ENCODE data around the gene HAPLN2.

HAPLN2 gene

DNA sequence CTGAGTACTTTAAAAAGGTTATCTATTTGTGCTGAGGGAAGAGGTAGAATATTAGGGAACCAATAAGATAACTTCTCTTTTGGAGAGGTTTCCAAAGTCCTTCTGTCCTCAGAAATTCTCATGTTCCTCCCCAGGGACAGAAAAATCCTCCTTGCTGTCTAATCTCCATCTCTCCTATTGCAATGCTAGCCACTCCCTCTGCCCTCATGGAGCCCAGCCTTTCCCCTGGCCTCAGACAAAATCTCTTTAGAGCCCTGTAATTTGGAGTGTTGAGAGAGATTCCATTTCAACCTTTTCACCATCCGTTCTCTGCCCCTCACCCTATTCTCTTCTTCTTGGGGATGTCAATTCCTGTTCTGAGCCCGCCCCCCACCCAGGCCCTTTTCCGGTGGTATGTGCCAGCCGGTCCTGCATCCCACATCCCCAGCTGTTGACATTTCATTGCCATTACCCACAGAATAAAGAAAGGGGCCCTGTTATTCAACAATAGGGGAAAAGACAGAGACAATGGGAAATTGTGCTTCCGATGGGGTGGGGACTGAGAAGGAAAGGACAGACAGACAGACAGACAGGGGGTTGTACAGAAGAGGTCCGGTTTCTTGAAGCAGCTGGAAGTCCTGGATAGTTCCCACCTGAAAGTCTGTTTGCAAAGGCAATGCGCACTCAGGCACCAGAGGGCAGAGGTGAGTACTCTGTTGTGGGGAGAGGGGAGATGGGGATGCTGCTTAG is at the start of gene HAPLN2:
TSS of gene HAPLN2 (plus strand) at position 563 of the 729 bp plus-strand sequence. CDS start 4,076 bp downstream, outside the sequence.
- Mint-ChIP-seq H3K27me3 (peaks cover 31% of the 10 kb centered on the region), H3K4me1 (ENCODE audit: low read depth) (no peaks in the 10 kb centered on the region), H3K9me3 (ENCODE audit: low read depth) (no peaks in the 10 kb centered on the region), H3K36me3 (no peaks in the 10 kb centered on the region), H3K4me3 (no peak within 1 kb of the TSS), H3K27ac (no peak within 1 kb of the TSS)

GRCh38 chr1:156571261-156571852 is 47.9 kb upstream of the HAPLN2 start:
- Mint-ChIP-seq H3K36me3 (peaks cover 3% of the 10 kb centered on the region), H3K9me3 (ENCODE audit: low read depth) (no peaks in the 10 kb centered on the region), H3K27ac (no peak overlapping the region), H3K27me3 (peaks cover 22% of the 10 kb centered on the region), H3K4me1 (ENCODE audit: low read depth) (peaks cover 18% of the 10 kb centered on the region), H3K4me3 (peak overlapping the region; percentile 66)

- no peak within 1 kb of the TSS for H3K27ac Mint-ChIP-seq
- peaks cover 22% of the 10 kb centered on the region for H3K27me3 Mint-ChIP-seq
- H3K4me3 Mint-ChIP-seq = peak within 1 kb of the TSS; percentile 88
- H3K4me1 Mint-ChIP-seq (ENCODE audit: low read depth) = peaks cover 18% of the 10 kb centered on the region
- no peaks in the 10 kb centered on the region for H3K9me3 Mint-ChIP-seq (ENCODE audit: low read depth)
- H3K36me3 Mint-ChIP-seq = peaks cover 3% of the 10 kb centered on the region
Measured at GRCh38 chr1:156571919-156572662, 47.1 kb upstream of the HAPLN2 start, which contains the start of gene IQGAP3. TSS of gene IQGAP3 (minus strand) at chr1:156572565. CDS start at chr1:156572529, 36 bp downstream.

GRCh38 chr1:156572663-156573018 is 46.6 kb upstream of the HAPLN2 start:
- H3K9me3 Mint-ChIP-seq (ENCODE audit: low read depth) = no peaks in the 10 kb centered on the region
- H3K27ac Mint-ChIP-seq = no peak overlapping the region
- peak overlapping the region; percentile 88 for H3K4me3 Mint-ChIP-seq
- H3K27me3 Mint-ChIP-seq = peaks cover 22% of the 10 kb centered on the region
- peaks cover 3% of the 10 kb centered on the region for H3K36me3 Mint-ChIP-seq
- peaks cover 18% of the 10 kb centered on the region for H3K4me1 Mint-ChIP-seq (ENCODE audit: low read depth)

DNA sequence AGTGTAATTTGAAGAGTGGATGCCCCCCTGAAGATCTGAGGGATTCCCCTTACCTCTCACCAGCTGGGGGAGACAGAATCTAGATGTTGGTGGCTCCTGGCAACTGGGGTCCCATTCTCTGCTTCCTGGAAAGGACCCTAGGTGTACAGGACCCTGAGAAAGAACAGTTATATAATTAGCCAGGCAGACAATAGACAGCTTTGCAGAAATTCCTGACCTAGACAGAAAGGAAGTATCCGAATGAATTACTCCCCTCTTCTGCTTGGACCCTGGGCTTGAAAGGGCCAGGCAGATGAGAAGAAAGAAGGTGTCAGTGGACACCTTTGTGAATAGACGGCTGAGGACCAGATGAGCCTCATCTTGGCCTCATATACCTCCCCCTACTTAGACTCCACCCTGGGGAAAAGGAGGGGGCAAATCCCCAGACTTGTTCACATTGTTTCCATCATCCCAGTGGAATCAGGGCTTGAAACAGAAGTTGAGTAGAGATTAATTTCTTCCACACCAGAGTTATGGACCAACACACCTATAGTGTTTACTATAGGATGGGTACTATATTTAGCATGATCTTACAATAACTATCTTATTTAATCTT is 45.1 kb upstream of the HAPLN2 start:
- H3K4me1 Mint-ChIP-seq (ENCODE audit: low read depth) = peaks cover 18% of the 10 kb centered on the region
- no peak overlapping the region for H3K4me3 Mint-ChIP-seq
- peaks cover 3% of the 10 kb centered on the region for H3K36me3 Mint-ChIP-seq
- H3K27ac Mint-ChIP-seq = no peak overlapping the region
- peaks cover 22% of the 10 kb centered on the region for H3K27me3 Mint-ChIP-seq
- H3K9me3 Mint-ChIP-seq (ENCODE audit: low read depth) = no peaks in the 10 kb centered on the region

GRCh38 chr1:156577550-156577949 is 41.7 kb upstream of the HAPLN2 start:
- Mint-ChIP-seq H3K4me3 (no peak overlapping the region), H3K27ac (no peak overlapping the region), H3K36me3 (peaks cover 3% of the 10 kb centered on the region), H3K27me3 (peaks cover 6% of the 10 kb centered on the region), H3K4me1 (ENCODE audit: low read depth) (peaks cover 18% of the 10 kb centered on the region), H3K9me3 (ENCODE audit: low read depth) (no peaks in the 10 kb centered on the region)

- Mint-ChIP-seq H3K27ac (no peak overlapping the region), H3K27me3 (peaks cover 2% of the 10 kb centered on the region), H3K9me3 (ENCODE audit: low read depth) (no peaks in the 10 kb centered on the region), H3K4me1 (ENCODE audit: low read depth) (peaks cover 18% of the 10 kb centered on the region), H3K4me3 (no peak overlapping the region), H3K36me3 (no peaks in the 10 kb centered on the region)
Measured at GRCh38 chr1:156578055-156578454, 41.2 kb upstream of the HAPLN2 start.

DNA sequence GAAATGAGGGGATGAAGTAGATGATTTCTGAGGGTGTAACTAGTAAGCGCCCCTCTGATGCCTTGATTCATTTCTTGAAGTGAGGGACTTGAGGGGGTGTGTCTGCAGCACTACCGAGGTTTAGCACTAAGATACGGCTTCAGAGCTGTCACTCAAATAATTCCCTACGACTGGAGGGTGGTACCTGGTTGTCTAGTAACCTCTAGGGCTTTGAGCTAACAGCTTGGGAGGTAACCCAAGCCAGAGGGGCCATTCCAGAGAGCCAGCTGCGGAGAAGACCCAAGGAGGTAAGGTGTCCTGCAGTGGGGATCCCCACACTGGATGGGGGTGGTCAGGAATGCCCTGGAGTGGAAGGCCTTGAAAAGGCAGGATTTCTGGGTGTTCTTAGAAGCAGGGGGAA is 39.7 kb upstream of the HAPLN2 start, which contains the start of gene TTC24:
TSS of gene TTC24 (plus strand) at position 252 of the 400 bp plus-strand sequence. CDS start 1,642 bp downstream, outside the sequence.
- no peaks in the 10 kb centered on the region for H3K27me3 Mint-ChIP-seq
- H3K36me3 Mint-ChIP-seq = peaks cover 2% of the 10 kb centered on the region
- no peaks in the 10 kb centered on the region for H3K9me3 Mint-ChIP-seq (ENCODE audit: low read depth)
- no peak within 1 kb of the TSS for H3K27ac Mint-ChIP-seq
- H3K4me1 Mint-ChIP-seq (ENCODE audit: low read depth) = peaks cover 29% of the 10 kb centered on the region
- H3K4me3 Mint-ChIP-seq = no peak within 1 kb of the TSS

DNA sequence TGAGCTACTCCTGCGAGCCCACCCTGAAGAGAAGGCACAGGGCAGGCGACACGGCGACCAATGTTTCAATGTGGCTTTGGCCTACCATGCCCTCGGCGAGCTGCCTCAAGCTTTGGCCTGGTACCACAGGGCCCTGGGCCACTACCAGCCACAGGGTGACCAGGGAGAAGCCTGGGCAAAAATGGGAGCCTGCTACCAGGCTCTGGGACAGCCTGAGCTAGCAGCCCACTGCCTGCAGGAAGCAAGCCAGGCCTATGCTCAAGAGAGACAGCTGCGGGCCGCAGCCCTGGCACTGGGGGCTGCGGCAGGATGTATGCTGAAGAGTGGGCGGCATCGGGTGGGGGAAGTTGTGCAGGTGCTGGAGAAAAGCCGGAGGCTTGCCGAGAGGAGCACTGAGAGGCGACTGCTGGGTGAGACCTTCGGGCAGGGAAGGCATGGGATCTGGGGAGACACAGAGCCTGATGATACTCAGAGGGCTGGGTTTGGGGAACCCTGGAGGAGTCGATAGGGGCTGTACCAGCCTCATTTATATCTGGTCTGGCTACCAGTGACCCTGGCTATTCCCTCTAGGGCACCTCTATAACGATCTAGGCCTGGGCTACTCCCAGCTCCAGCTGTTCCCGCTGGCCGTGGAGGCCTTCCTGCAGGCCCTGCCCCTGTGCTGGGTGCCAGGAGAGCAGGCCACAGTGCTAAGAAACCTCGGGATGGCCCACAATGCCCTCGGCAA is 37.4 kb upstream of the HAPLN2 start:
- H3K4me3 Mint-ChIP-seq = peak overlapping the region; percentile 96
- no peaks in the 10 kb centered on the region for H3K9me3 Mint-ChIP-seq (ENCODE audit: low read depth)
- no peaks in the 10 kb centered on the region for H3K27me3 Mint-ChIP-seq
- H3K27ac Mint-ChIP-seq = peak overlapping the region; percentile 97
- peaks cover 36% of the 10 kb centered on the region for H3K4me1 Mint-ChIP-seq (ENCODE audit: low read depth)
- peaks cover 5% of the 10 kb centered on the region for H3K36me3 Mint-ChIP-seq

GRCh38 chr1:156582388-156583017 is 36.7 kb upstream of the HAPLN2 start:
- Mint-ChIP-seq H3K4me3 (peak overlapping the region; percentile 96), H3K36me3 (peaks cover 5% of the 10 kb centered on the region), H3K4me1 (ENCODE audit: low read depth) (peaks cover 36% of the 10 kb centered on the region), H3K27me3 (no peaks in the 10 kb centered on the region), H3K9me3 (ENCODE audit: low read depth) (no peaks in the 10 kb centered on the region), H3K27ac (peak overlapping the region; percentile 97)

DNA sequence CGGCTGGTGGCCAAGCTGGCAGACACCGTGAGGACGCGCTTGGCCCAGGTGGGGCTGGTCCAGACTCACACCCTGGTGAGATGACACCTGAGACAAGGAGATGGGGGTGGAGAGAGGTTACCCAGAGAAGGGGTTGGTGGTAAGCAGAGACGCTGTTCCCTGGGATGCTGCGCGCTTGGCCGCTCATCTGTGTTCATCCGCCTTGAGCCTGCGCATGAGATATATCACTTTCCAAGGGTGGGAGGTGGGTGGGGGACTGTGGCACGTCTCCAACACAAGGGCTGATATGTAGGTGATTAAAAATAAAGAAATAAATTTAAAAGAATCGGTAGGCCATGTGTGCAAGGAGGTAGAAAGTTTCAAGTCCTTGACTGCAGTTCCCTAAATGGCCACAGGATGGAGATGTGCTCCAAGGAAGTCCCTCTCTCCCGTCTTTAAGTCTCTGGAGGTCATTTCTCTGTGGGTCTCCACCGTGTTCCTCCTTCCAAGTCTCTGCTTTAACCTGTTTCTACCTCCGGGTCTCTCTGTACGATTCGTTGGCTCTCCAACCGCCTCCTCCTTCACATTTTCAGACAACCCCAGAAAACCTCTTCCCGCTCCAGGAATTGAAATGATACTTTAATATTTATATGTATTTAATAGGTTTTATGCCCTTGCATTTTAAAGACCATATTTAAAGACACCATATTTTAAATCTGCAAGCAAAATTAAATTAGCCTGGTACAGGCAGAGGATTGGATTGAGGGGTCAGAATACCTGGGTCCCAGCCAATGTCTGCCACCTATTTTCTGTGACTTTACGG is 35.2 kb upstream of the HAPLN2 start:
- Mint-ChIP-seq H3K27me3 (no peaks in the 10 kb centered on the region), H3K4me1 (ENCODE audit: low read depth) (peaks cover 36% of the 10 kb centered on the region), H3K36me3 (peaks cover 5% of the 10 kb centered on the region), H3K4me3 (peak overlapping the region; percentile 96), H3K9me3 (ENCODE audit: low read depth) (no peaks in the 10 kb centered on the region), H3K27ac (peak overlapping the region; percentile 85)

DNA sequence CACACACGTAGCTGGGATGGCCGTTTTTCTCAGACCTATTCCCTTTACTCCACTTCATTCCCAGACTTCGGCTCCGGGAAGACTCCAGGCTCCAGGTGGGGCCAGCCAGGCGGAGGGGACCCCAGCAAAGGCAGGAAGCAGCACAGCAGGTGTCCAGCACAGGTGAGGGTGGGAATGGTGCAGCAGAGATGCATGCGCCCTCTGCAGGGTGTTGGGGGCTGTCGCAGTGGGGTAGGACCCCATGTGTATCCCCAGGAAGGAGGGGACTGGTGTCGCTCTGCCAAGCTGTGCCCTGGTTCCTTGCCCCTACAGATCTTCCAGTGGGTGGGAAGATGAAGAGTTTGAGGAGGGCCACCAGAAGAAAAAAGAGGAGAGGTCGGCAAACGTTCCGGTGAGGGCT is 34.4 kb upstream of the HAPLN2 start:
- Mint-ChIP-seq H3K4me1 (ENCODE audit: low read depth) (peaks cover 36% of the 10 kb centered on the region), H3K9me3 (ENCODE audit: low read depth) (no peaks in the 10 kb centered on the region), H3K27me3 (no peaks in the 10 kb centered on the region), H3K27ac (no peak overlapping the region), H3K36me3 (peaks cover 5% of the 10 kb centered on the region), H3K4me3 (no peak overlapping the region)

GRCh38 chr1:156586323-156586722 is 32.9 kb upstream of the HAPLN2 start:
- no peaks in the 10 kb centered on the region for H3K9me3 Mint-ChIP-seq (ENCODE audit: low read depth)
- H3K27me3 Mint-ChIP-seq = no peaks in the 10 kb centered on the region
- peaks cover 39% of the 10 kb centered on the region for H3K4me1 Mint-ChIP-seq (ENCODE audit: low read depth)
- peaks cover 5% of the 10 kb centered on the region for H3K36me3 Mint-ChIP-seq
- H3K4me3 Mint-ChIP-seq = no peak overlapping the region
- H3K27ac Mint-ChIP-seq = no peak overlapping the region

Measured in activated naive CD8-positive, alpha-beta T cell (primary cell).